ENCODE data around the gene MEI1. TPM values are rescaled to one million over a fixed set of nuclear protein-coding genes. Genes with fewer than 3 reads are reported as not detected.
"Not testable (repeated sequence)": the region's sequence is repeated elsewhere in the genome, so short reads cannot be mapped to it uniquely, and the experiment has no call there.

Gene MEI1
- 0.16 TPM for total RNA-seq

DNA sequence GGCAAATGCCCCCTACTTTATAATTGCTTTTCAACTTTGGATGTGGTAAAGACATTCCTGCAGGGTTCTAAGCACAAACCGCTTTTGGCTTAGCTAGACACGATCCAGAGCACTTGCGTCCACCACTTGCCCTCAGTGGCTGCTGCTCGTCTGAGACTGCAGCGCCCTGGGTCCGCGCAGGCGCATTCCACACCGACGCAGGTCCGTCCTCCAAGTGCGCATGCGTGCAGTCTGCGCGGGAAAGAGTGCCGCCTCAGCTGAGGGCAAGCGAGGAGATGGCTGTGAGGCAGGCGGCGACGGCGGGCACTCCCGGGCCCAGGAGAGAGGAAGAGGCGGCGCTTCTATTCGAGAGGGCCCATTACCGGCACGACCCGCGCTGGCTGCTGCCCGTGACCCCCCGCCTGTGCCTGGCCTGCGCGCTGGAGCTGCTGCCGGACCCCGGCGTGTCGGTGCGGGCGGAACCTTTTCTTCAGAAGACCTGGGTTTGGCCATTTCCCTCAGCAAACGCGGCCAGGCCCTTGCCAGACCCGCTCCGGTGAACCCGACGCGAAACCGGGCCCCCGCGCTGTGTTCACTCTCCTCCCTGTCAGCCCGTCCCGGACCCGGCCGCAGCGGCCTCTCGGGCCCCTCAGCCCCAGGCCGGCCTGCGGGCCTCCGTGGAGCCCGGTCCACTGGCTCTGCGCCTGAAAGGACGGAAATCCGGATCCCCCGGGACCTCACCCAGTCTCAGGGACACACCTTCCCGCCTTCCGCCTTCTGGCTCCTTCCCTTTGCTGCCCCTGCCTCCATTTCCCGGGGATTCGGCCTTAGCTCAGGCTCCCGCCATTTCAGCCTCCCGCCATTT lies at the start of gene MEI1:
Gene MEI1 (plus strand): TSS at position 240 of the 844 bp plus-strand sequence. CDS start 36 bp downstream, at position 276.
- DNase-seq = peak; percentile 72

- DNase-seq = no peak
These were observed 49.1 kb upstream of the MEI1 start for GRCh38 chr22:41650229-41650628.

DNA sequence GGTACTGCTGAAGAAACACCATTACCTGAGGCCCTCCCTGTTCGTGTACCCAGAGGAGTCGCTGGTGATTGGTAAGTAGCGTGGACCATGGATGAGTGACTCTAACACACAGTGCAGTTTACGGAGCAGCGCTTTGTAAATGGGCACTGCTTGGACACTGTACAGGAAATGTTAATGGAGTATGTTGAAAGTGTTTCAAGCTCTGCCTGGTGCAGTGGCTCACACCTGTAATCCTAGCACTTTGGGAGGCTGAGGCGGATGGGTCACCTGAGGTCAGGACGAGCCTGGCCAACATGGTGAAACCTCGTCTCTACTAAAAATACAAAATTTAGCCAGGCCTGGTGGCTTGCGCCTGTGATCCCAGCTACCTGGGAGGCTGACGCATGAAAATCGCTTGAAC lies 48.5 kb upstream of the MEI1 start:
- DNase-seq = no peak

GRCh38 chr22:41654322-41654721 lies 45.0 kb upstream of the MEI1 start:
- DNase-seq = no peak

DNA sequence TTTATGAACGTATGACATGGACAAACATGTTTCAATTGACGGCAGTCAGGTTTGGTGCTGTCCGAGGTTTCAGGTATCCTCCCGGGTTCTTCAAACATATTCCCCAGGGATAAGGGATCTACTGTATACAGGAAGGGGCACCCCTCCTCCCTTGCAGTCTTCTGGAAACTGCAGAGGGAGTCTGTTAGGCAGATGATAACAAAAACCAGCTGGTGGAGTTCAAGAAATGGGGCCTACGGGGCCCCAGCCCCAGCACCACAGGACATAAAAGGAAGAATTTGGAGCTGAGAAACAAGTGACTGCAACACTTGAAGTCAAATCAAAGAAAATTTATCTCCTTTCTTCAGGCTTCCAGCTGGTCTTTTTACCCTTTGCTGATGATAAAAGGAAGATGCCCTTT lies 42.7 kb upstream of the MEI1 start:
- no peak for DNase-seq

GRCh38 chr22:41657709-41658108 lies 41.6 kb upstream of the MEI1 start:
- no peak for DNase-seq

DNA sequence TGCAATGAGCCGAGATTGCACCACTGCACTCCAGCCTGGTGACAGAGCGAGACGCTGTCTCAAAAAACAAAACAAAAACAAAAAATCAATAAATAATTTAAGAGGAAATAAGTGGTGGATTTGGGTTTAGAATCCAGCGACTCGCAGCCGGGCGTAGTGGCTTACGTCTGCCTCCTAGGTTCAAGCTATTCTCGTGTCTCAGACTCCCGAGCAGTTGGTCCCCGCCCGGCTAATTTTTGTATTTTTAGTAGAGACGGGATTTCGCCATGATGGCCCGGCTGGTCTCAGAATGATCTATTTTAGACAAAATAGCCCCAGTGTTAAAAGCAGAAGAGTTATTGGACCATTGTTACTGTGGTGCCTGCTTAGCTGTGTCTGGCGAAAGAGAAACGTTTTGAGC lies 40.4 kb upstream of the MEI1 start:
- no peak for DNase-seq

GRCh38 chr22:41659941-41660340 lies 39.4 kb upstream of the MEI1 start:
- DNase-seq = no peak

DNA sequence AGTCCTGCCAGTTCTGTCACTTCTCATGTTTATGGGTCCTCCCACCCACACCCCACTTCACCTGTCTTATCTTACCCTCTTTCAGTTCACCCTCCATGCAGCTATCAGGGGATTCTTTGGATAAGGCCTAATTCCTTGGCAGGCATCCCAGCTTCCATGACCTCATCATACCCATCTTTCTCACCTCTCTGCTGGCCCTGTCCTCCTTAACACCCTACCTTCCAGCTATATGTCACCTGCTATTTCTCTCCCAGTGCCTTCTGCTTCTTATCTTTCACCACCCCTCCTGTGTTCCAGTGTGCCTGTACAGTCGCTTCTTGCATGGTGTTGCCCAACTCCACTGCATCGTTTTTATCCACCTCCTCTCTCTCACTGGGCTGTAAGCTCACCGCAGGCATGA lies 38.9 kb upstream of the MEI1 start:
- DNase-seq = no peak

DNA sequence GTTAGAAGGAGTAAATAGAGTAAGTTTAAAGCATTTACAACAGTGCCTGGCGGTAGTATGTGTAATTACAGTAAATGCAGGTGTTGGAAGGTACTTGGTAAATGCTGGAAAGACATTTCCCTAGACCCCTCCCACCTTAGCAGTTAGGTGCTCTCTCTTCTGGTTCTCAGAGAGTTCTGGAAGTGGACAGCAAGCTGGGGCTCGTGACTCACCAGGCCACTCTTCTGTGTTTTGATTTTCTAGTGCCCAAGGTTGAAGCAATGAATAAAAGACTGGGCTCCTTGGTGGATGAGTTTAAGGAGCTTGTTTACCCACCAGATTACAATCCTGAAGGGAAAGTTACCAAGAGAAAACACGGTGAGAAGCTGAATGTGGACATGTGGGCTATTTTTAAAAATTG lies 38.2 kb upstream of the MEI1 start:
- DNase-seq = no peak

DNA sequence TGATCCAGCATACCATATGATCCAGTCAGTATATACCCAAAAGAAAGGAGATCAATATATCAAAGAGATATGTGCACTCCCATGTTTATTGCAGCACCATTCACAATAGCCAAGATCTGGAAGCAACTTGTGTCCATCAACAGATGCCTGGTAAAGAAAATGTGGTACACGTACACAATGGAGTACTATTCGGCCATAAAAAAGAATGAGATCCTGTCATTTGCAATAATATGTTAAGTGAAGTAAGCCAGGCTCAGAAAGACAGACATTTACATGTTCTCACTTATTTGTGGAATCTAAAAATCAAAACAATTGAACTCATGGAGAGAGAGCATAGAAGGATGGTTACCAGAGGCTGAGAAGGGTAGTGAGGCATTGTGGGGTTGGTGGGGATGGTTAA lies 37.6 kb upstream of the MEI1 start:
- no peak for DNase-seq

DNA sequence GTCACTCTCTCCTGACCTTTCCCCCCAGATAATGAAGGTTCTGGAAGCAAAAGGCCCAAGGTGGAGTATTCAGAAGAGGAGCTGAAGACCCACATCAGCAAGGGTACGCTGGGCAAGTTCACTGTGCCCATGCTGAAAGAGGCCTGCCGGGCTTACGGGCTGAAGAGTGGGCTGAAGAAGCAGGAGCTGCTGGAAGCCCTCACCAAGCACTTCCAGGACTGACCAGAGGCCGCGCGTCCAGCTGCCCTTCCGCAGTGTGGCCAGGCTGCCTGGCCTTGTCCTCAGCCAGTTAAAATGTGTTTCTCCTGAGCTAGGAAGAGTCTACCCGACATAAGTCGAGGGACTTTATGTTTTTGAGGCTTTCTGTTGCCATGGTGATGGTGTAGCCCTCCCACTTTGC lies 35.7 kb upstream of the MEI1 start:
- DNase-seq = not testable (repeated sequence)

DNA sequence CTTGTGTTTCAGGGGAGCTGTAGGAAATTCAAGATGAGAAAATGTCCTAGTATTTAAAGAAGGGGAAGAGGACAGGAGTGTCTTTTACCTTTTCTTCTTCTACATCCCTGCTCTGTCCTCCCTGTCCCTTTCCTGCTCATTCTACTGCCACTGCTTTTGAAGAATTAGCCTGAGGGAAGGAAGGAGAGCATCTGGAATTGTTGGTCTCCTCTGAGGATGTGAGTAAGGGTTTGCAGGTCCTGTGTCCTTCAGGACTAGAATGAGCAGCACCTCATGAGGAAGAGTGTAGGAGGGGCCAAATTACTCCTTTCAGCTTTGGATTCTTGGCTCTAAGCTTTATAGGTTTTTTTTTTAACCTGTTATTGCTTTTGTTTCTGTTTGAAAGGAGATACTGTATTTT lies 34.8 kb upstream of the MEI1 start:
- DNase-seq = no peak

- no peak for DNase-seq
These were observed 34.4 kb upstream of the MEI1 start for GRCh38 chr22:41664951-41665350.

- no peak for DNase-seq
These were observed 30.1 kb upstream of the MEI1 start for GRCh38 chr22:41668971-41669911.

DNA sequence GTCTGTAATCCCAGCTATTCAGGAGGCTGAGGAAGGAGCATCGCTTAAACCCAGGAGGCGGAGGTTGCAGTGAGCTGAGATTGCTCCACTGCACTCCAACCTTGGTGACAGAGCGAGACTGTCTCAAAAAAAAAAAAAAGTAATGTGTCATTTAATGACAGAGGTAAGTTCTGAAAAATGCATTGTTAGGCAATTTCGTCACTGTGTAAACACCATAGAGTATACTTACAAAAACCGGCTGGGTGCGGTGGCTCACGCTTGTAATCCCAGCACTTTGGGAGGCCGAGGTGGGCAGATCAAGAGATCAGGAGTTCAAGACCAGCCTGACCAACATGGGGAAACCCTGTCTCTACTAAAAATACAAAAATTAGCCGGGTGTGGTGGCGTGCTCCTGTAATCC lies 27.2 kb upstream of the MEI1 start:
- DNase-seq = not testable (repeated sequence)

DNA sequence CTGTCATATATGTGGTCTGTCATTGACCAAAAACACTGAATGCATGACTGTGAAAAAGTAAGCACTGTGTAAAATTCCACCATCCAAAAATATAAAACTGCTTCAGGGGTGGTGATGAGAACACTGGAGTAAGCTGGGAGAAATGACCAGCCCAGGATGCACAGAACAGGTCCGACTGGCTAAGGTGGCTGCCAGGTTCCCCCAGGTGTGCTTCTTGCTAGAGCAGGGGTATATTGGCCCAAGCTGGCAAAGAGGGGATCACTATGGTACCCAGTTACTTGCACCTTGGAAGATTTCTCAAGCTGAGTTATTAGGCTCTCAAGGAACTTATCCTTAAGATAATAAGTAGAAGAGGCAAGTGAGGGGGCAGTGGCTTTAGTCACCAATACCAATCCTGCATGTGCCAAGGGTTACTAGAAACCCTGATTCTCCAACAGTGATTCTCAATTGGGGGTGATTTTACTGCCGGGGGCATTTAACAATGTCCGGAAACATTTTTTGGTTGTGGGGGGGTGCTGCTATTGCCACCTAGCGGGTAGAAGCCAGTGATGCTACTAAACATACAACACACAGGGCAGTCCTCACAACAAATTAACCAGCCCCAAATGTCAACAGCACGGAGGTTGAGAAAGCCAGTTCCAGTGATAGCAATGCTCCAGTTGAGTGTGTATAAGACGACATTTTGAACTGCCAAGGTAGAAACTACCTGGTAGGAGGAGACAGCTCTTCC lies 26.4 kb upstream of the MEI1 start:
- DNase-seq = no peak

DNA sequence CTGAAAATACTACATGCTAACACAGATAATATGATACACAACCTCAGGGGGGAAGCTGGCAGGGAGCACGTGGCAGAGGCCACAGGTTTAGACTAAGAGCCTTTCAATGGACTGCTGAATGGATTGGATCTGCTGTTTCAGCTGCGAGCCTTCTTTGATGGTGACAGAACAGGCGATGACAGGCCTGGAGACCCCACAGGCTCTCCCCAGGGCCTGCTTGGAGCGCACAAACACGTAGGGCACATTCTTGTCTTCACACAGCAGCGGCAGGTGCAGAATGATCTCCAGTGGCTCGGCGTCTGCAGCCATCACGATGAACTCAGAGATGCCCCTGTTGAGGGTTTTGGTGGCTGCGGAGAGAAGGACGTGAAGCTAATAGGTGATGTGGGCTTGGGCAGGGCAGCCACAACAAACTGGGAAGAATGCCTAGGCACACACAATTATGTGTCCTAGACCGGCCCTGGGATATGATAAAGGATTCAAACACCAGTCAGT lies 24.4 kb upstream of the MEI1 start:
- no peak for DNase-seq

- DNase-seq = no peak
These were observed 23.2 kb upstream of the MEI1 start for GRCh38 chr22:41676134-41676533.

GRCh38 chr22:41681616-41682015 lies 17.7 kb upstream of the MEI1 start:
- no peak for DNase-seq

GRCh38 chr22:41682033-41682807 lies 17.1 kb upstream of the MEI1 start:
- peak; percentile 76 for DNase-seq

DNA sequence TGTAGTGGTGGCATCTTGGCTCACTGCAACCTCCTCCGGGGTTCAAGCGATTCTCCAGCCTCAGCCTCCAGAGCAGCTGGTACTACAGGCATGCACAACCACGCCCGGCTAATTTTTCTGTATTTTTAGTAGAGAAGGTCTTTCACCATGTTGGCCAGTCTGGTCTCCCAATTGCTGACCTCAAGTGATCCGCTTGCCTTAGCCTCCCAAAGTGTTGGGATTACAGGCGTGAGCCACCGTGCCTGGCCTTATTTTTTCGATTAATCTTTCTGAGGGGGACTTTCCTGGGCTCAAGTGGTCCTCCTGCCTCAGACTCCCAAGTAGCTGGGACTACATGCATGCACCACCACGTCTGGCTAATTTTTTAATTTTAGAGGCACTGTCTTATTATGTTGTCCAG lies 16.3 kb upstream of the MEI1 start:
- DNase-seq = no peak
